Measurements from ENCODE around the gene SCLT1.
A peak's percentile ranks its signal among the peaks of the same experiment; 100 is the strongest.
"Not testable (repeated sequence)": the region's sequence is repeated elsewhere in the genome, so short reads cannot be mapped to it uniquely, and the experiment has no call there.

The SCLT1 gene

GRCh38 chr4:129069537-129069936 lies 23.8 kb downstream of the SCLT1 start:
- DNase-seq (ENCODE audit: low read depth): not testable (repeated sequence)

DNA sequence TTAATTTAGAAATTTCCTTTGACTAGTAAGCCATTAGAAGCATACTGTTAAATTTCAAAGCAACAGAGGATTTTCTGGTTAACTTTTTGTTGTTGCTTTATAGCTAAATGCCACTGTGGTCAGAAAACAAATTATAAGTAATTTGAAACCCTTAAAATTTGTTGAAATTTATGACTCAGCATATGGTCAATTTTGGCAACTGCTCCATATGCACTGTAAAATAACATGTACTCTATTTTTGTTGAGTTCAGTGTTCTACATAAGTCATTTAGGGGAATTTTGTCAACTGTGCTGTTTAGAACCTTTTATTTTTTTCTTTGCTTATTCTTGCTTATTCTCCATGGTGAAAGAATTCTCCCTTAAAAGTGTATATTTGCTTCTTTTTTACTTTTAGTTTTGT lies 28.6 kb downstream of the SCLT1 start:
- peak; percentile 78 for DNase-seq (ENCODE audit: low read depth)

- no peak for DNase-seq (ENCODE audit: low read depth)
Measured at GRCh38 chr4:129063640-129064039, 29.7 kb downstream of the SCLT1 start.

DNA sequence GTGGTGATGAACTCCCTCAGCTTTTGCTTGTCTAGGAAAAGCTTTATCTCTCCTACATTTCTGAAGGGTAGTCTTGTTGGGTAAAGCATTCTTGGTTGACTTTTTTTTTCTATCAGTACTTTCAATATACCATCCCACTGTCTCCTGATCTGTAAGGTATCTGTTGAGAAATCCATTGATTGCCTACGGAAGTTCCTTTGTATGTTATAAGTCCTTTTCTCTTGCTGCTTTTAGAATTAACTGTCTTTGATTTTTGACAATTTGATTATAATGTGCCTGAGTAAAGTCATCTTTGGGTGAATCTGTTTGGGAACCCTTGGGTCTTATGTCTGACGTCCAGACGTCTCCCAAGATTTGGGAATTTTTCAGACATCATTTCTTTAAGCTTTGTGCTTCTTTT lies 30.8 kb downstream of the SCLT1 start:
- DNase-seq (ENCODE audit: low read depth): no peak

- no peak for DNase-seq (ENCODE audit: low read depth)
Measured at GRCh38 chr4:129059028-129059427, 34.3 kb downstream of the SCLT1 start.

DNA sequence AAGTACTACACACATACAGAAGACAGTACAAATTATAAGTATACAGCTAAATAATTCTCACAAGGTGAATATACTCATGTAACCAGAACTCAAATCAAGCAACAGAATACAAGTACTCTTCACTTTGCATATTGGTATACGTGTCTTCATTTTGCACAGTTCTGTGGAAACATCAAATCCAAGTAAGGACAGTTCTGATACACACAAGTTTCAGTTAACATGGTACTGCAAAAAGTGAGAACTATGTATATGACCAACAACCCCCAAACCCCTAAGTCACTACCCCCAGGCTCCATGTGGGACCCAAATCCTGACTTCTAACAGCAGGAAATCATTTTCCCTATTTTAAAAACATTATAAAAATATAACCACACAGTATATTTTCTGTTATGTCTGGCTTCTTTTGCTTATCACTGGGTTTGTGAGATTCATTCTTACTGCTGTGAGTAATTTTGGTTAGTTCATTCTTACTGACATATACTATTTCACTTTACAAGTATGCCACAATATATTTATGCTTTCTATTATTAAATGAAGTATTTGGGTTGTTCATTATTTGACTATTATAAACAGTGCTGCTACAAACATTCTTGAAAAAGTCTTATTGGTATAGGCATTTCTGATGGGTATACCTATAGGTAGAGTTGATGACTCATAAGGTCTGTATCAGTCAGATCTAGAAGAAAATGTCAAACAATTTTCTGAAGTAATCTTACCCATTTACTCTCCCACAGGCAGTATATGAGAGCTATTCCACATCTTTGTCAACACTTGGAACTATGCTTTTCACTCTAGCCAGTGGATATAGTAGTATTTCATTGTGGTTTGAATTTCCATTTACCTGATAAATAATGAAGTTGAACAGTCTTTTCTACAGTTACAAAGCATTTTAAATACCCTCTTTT lies 47.0 kb downstream of the SCLT1 start:
- DNase-seq (ENCODE audit: low read depth): no peak

DNA sequence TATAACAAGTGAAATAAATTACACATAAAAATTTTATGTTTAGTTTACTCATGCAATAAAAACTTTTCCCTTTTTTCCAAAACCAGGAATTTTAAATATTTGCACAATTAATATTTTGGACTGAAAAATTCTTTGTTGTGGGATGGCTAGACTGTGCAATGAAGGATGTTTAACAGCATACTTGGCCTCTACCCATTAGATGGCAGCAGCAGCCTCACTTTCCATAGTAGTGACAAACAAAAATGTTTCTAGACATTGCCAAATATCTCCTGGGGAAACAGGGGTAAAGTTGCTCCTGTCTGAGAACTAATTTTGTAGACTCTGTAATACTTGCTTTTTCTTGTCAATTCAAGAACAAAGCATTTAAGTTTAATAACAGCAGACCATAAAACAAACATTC lies 49.8 kb downstream of the SCLT1 start:
- peak; percentile 56 for DNase-seq (ENCODE audit: low read depth)

GRCh38 chr4:129040471-129040870 lies 52.9 kb downstream of the SCLT1 start:
- DNase-seq (ENCODE audit: low read depth): no peak

GRCh38 chr4:129037093-129037492 lies 56.2 kb downstream of the SCLT1 start:
- DNase-seq (ENCODE audit: low read depth): no peak

DNA sequence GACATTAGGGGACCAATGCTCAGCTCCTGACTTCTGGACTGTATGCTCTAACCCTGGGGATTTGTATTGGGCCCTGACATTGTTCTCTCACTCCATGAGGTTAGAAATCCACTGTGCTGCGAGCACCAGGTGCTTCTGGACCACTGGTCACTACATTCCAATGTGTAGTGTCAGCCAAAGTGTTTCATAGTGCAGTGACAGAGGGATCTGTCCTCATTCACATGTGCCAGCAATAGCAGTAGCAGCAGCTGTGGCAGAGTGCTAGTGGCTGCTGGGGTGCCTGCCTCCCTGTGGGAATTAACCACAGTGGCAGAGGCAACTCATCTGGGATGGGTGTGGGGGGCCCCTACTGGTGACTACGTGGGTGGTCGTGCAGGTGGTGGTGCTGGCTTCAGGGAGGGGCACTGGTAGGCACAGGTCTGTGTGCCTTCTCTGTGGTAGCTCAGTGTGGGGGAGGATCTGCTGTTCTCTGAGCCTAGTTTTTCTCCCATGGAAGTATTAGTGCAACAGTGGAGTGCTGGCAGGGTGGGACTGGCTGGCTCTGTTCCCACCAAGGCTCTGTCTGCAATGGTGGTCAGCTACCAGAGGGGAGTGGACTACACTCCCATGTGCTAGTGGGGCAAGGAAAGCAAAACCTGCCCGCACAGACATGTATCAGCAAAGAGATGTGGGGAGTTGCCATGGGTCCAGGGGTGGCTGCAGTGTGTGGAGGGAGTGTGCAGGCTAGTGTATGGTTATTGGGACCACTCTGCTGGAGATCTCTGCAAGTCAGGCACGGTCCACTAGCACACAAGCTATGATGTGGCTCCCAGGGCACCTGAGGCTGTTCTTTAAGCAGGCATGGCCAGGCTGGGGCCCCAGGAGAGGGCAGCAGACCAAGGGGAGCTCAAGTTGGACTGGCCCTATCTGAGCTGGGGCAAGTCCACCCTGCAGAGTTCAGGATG lies 78.5 kb downstream of the SCLT1 start:
- no peak for DNase-seq (ENCODE audit: low read depth)

DNA sequence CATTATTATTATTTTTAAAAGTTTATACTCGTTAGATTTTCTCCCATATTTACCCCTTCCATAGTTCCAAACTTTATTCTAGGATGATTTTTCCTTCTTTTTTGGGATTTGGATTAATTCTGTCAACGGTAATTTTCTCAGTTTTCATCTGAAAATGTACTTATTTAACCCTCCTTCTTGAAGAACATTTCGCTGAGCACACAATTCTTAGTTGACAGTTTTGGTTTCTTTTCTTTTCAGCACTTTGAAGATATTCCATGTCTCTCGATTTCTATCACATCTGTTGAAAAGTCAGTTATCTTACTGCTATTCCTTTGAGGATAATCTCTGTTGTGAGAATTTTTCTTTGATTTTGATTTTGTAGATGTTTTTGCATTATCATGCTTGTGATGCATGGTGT lies 85.2 kb downstream of the SCLT1 start:
- no peak for DNase-seq (ENCODE audit: low read depth)

DNA sequence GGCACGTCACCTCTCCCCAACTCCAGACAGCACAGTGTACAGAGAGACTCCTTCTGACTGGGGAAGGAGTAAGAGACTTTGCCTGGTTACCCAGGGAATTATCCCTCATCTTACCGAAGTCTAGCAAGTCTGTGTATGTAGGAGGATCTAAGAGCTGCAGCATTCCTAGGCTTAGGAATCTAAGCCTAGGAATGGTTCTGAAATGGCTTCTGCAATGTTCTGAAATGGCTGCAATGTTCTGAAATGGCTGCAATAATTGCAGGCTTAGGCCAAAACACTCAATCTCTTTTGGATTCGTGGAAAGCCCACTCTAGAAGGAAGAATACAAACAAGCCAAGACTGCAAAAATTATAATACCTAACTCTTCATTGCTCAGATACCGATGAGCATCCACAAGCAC lies 106.4 kb downstream of the SCLT1 start:
- DNase-seq (ENCODE audit: low read depth): no peak

DNA sequence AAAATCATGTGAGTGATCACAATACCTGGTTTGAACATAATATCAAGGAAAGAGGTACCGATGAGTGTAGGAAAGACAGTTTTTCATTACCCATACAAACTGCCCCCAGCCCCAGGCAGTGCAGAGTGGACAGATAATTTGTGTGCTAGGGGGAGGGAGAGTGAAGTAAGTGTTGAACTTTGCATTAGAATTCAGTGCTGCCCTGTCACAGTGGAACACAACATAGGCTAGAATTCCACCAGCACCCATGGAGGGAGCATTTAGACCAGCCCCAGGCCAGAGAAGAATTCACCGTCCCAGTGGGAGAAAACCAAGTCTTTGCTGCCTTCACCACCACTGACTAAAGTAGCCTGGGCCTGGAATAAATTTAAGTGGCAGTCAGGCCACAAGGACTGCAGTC lies 107.3 kb downstream of the SCLT1 start:
- DNase-seq (ENCODE audit: low read depth): no peak

DNA sequence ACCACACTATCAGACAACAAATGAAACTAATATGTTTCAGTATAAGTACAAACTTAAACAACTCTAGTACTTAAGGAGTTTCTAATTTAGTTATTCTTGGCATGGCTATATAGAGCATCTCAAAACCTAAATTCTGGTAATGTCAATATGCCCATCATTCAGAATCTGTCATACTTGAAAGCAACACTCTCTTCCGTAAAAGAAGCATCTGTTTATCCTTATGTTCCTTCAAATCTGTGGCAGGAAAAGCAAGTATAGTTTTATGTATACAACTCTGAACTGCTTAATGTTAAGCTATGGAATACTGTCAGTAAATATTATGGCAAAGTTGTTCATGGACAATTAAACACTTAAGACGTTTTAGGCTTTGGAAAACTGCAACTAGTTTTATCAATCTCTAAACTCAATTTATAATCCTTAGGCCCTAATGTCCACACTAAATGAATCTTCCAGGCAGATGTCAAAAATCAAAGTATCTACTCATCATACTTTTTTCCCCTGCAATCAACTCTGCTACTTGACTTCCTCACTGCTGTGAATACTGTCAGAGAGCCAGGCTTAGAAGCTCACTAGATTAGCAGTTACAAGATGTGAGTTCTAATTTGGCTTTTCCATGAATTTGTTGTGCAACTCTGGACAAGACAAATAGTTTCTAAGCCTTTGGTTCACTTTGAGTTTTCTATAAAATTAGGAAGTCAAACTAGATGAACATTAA lies 109.4 kb downstream of the SCLT1 start:
- no peak for DNase-seq (ENCODE audit: low read depth)

GRCh38 chr4:128981377-128981776 lies 112.0 kb downstream of the SCLT1 start:
- no peak for DNase-seq (ENCODE audit: low read depth)

GRCh38 chr4:128980816-128981326 lies 112.5 kb downstream of the SCLT1 start:
- no peak for DNase-seq (ENCODE audit: low read depth)

GRCh38 chr4:128979934-128980333 lies 113.4 kb downstream of the SCLT1 start:
- peak; percentile 80 for DNase-seq (ENCODE audit: low read depth)

- DNase-seq (ENCODE audit: low read depth): no peak
Measured at GRCh38 chr4:128978985-128979384, 114.4 kb downstream of the SCLT1 start.

GRCh38 chr4:128974136-128974581 lies 119.2 kb downstream of the SCLT1 start:
- no peak for DNase-seq (ENCODE audit: low read depth)

GRCh38 chr4:128973384-128973783 lies 120.0 kb downstream of the SCLT1 start:
- no peak for DNase-seq (ENCODE audit: low read depth)

DNA sequence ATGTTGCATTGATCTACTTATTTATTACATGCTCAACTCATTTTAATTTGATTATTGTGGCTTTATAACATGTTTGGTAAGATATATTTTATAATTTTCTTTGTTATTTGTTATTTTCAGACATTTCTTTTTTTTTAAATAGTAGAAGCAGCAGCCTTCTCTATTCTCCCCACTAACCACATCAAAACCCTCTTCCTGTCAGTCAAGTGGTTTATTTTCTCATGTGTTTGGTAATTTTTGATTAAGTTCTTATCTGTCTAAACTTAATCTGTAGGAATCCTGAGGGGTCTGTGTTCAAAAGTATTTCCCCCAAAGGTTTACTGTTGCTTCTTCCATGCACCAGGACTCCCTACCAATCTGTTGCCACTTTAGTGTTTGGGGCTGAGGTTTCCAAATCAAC lies 131.9 kb downstream of the SCLT1 start:
- DNase-seq (ENCODE audit: low read depth): no peak

DNA sequence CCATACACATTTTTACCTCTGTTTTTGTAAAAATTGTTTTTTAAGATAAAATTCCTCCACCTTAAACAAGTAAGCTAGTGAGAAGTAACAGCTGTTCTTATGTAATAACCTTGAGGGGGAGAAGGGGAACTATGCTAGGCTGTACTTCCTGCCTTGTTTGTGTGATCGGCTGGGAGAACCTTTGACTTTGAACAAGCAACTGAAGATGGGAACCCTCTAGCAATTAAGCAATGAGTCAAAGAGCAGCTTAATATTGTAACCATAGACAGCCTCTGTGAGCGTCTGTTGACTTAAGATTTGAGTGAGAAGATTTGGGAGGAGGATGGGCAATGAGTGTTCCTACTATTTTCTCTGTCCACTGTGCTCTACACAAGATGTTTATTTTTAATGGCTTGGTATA lies 135.1 kb downstream of the SCLT1 start:
- DNase-seq (ENCODE audit: low read depth): no peak
